ENCODE results near the gene CSHL1.

The CSHL1 gene

GRCh38 chr17:63911041-63911635 is at the start of gene CSHL1:
Gene CSHL1, minus strand, starts transcription at chr17:63911258. Its CDS starts 62 bp downstream, at chr17:63911196.
- DNase-seq (ENCODE audit: extremely low spot score, insufficient read length, low read depth) (no peak), FAIRE-seq (no peak)

- FAIRE-seq: no peak
Observed at GRCh38 chr17:63960430-63960829, 49.4 kb upstream of the CSHL1 start.

GRCh38 chr17:63960006-63960405 is 48.9 kb upstream of the CSHL1 start:
- no peak for FAIRE-seq
- no peak for DNase-seq (ENCODE audit: extremely low spot score, insufficient read length, low read depth)

More at GRCh38 chr17:63960430-63960829, 49.4 kb upstream of the CSHL1 start:
- no peak for DNase-seq (ENCODE audit: extremely low spot score, insufficient read length, low read depth)

- DNase-seq (ENCODE audit: extremely low spot score, insufficient read length, low read depth) (no peak), FAIRE-seq (no peak)
Observed at GRCh38 chr17:63956296-63956920, 45.4 kb upstream of the CSHL1 start.

- no peak for FAIRE-seq
- no peak for DNase-seq (ENCODE audit: extremely low spot score, insufficient read length, low read depth)
Observed at GRCh38 chr17:63955791-63956190, 44.7 kb upstream of the CSHL1 start.

GRCh38 chr17:63955232-63955631 is 44.2 kb upstream of the CSHL1 start:
- DNase-seq (ENCODE audit: extremely low spot score, insufficient read length, low read depth) (no peak), FAIRE-seq (no peak)

GRCh38 chr17:63954402-63955063 is 43.5 kb upstream of the CSHL1 start:
- DNase-seq (ENCODE audit: extremely low spot score, insufficient read length, low read depth) (no peak), FAIRE-seq (peak; percentile 67)

- DNase-seq (ENCODE audit: extremely low spot score, insufficient read length, low read depth) (no peak), FAIRE-seq (peak; percentile 69)
Observed at GRCh38 chr17:63950940-63951907, 40.2 kb upstream of the CSHL1 start.

GRCh38 chr17:63949576-63950250 is 38.7 kb upstream of the CSHL1 start:
- no peak for FAIRE-seq

GRCh38 chr17:63948521-63948920 is 37.5 kb upstream of the CSHL1 start:
- DNase-seq (ENCODE audit: extremely low spot score, insufficient read length, low read depth) (no peak), FAIRE-seq (no peak)

More at GRCh38 chr17:63949576-63950250, 38.7 kb upstream of the CSHL1 start:
- no peak for DNase-seq (ENCODE audit: extremely low spot score, insufficient read length, low read depth)

GRCh38 chr17:63947711-63948330 is 36.8 kb upstream of the CSHL1 start:
- no peak for DNase-seq (ENCODE audit: extremely low spot score, insufficient read length, low read depth)
- FAIRE-seq: no peak

GRCh38 chr17:63946440-63947363 is 35.6 kb upstream of the CSHL1 start:
- peak; percentile 83 for FAIRE-seq
- DNase-seq (ENCODE audit: extremely low spot score, insufficient read length, low read depth): peak; percentile 84

GRCh38 chr17:63945784-63946439 is 34.9 kb upstream of the CSHL1 start:
- no peak for DNase-seq (ENCODE audit: extremely low spot score, insufficient read length, low read depth)
- FAIRE-seq: peak; percentile 83

GRCh38 chr17:63944736-63945499 is 33.9 kb upstream of the CSHL1 start:
- no peak for DNase-seq (ENCODE audit: extremely low spot score, insufficient read length, low read depth)
- FAIRE-seq: no peak

- DNase-seq (ENCODE audit: extremely low spot score, insufficient read length, low read depth) (no peak), FAIRE-seq (no peak)
Observed at GRCh38 chr17:63943745-63944144, 32.7 kb upstream of the CSHL1 start.

- FAIRE-seq: no peak
- DNase-seq (ENCODE audit: extremely low spot score, insufficient read length, low read depth): no peak
Observed at GRCh38 chr17:63942309-63942985, 31.4 kb upstream of the CSHL1 start.
